KBM-7 (cell line): Measurements from ENCODE around the gene SZRD1.

Source experiments
- DNase-seq: peaks from one replicate; pipeline ENCODE4 v3.0.0-alpha.2; 2015
- in situ Hi-C: fragments of 300-500 bp; cut with MboI; formaldehyde crosslinking; loops from 2 replicates; pipeline ENCODE4 v1.14.3; 2020; ENCODE audit warnings: low sequenced_read_pairs, low pct_unique_long_range_greater_than_20kb, mixed read lengths

SZRD1 gene

GRCh38 chr1:16433030-16433429 lies 66.0 kb downstream of the SZRD1 start:
- no peak for DNase-seq
- in situ Hi-C loops, result no loop called here

GRCh38 chr1:16434007-16434406 lies 67.0 kb downstream of the SZRD1 start:
- in situ Hi-C loops, result no loop called here
- no peak for DNase-seq

- in situ Hi-C loops, result no loop called here
- DNase-seq, result no peak
These were observed 67.5 kb downstream of the SZRD1 start for GRCh38 chr1:16434501-16434900.

GRCh38 chr1:16436946-16437474 lies 70.0 kb downstream of the SZRD1 start, which contains the start of gene SPATA21:
TSS of gene SPATA21 (minus strand) at chr1:16437424. CDS start at chr1:16431371, 6,053 bp downstream.
- in situ Hi-C loops, result no loop called here
- DNase-seq, result no peak

- in situ Hi-C loops, result no loop called here
- DNase-seq, result no peak
These were observed 71.5 kb downstream of the SZRD1 start for GRCh38 chr1:16438516-16438915.

- no peak for DNase-seq
- in situ Hi-C loops, result no loop called here
These were observed 71.9 kb downstream of the SZRD1 start for GRCh38 chr1:16438924-16439323.

- no peak for DNase-seq
- in situ Hi-C loops, result no loop called here
These were observed 73.1 kb downstream of the SZRD1 start for GRCh38 chr1:16440131-16440469.

GRCh38 chr1:16440470-16441281 lies 73.6 kb downstream of the SZRD1 start, which contains the start of gene NECAP2:
TSS of gene NECAP2 (plus strand) at chr1:16440724. CDS start at chr1:16440762, 38 bp downstream.
- in situ Hi-C loops, result no loop called here
- peak; percentile 97 for DNase-seq

- DNase-seq, result peak; percentile 37
- in situ Hi-C loops, result no loop called here
These were observed 74.2 kb downstream of the SZRD1 start for GRCh38 chr1:16441282-16441665.

GRCh38 chr1:16442265-16442664 lies 75.2 kb downstream of the SZRD1 start:
- in situ Hi-C loops, result no loop called here
- peak; percentile 72 for DNase-seq

GRCh38 chr1:16442941-16443340 lies 75.9 kb downstream of the SZRD1 start:
- peak; percentile 49 for DNase-seq
- in situ Hi-C loops, result no loop called here

GRCh38 chr1:16443975-16444770 lies 77.1 kb downstream of the SZRD1 start:
- in situ Hi-C loops, result no loop called here
- no peak for DNase-seq

GRCh38 chr1:16445052-16445451 lies 78.0 kb downstream of the SZRD1 start:
- in situ Hi-C loops, result no loop called here
- no peak for DNase-seq

GRCh38 chr1:16446116-16446515 lies 79.1 kb downstream of the SZRD1 start:
- DNase-seq, result no peak
- in situ Hi-C loops, result no loop called here

- DNase-seq, result no peak
- in situ Hi-C loops, result no loop called here
These were observed 80.6 kb downstream of the SZRD1 start for GRCh38 chr1:16447641-16448040.
